HG03571 (cell line): ENCODE results near the gene IL10RA.

Experiments
- ATAC-seq: cut with Tn5 transposase; IDR thresholded peaks from one replicate; pipeline ENCODE4 v1.9.1; 2021; ENCODE audit not compliant: unreplicated experiment

Gene IL10RA

GRCh38 chr11:118042796-118043195 lies 56.6 kb downstream of the IL10RA start:
- no peak for ATAC-seq

GRCh38 chr11:118045191-118045590 lies 59.0 kb downstream of the IL10RA start:
- no peak for ATAC-seq

- ATAC-seq = no peak
These were observed 60.1 kb downstream of the IL10RA start for GRCh38 chr11:118046051-118046963.

- ATAC-seq = no peak
These were observed 60.9 kb downstream of the IL10RA start for GRCh38 chr11:118046964-118047700.

- ATAC-seq = no peak
These were observed 61.6 kb downstream of the IL10RA start for GRCh38 chr11:118047749-118048148.

GRCh38 chr11:118048472-118049370 lies 62.5 kb downstream of the IL10RA start:
- no peak for ATAC-seq

GRCh38 chr11:118049771-118050170 lies 63.6 kb downstream of the IL10RA start:
- ATAC-seq = no peak

- no peak for ATAC-seq
These were observed 64.2 kb downstream of the IL10RA start for GRCh38 chr11:118050208-118050891.
